ENCODE data around the gene TLL2. TPM values are rescaled to one million over a fixed set of nuclear protein-coding genes. Genes with fewer than 3 reads are reported as not detected.

The TLL2 gene
- total RNA-seq, 2 experiments from 2014 or later = 0.09 to 0.18 TPM

GRCh38 chr10:96410296-96410695 lies 103.4 kb downstream of the TLL2 start:
- CTCF ChIA-PET = interaction anchor here (1.2 kb wide), 1 partner anchor 40 kb away, joined by 5 read pairs; no protein-coding TSS in a partner anchor
- Mint-ChIP-seq H3K36me3 (ENCODE audit: low read depth) (no peaks in the 10 kb centered on the region), H3K27ac (no peak overlapping the region), H3K4me3 (no peak overlapping the region), H3K27me3 (peaks cover 19% of the 10 kb centered on the region), H3K9me3 (no peaks in the 10 kb centered on the region), H3K4me1 (ENCODE audit: low read depth) (no peaks in the 10 kb centered on the region)
- ATAC-seq = no peak
- DNase-seq = no peak
- no peak for TF ChIP-seq CTCF (IDR thresholded peaks at IDR 0.05)
- intact Hi-C loops (cut with micrococcal nuclease) = no loop called here
- POLR2A ChIA-PET = interaction anchor here (1.0 kb wide), 1 partner anchor 15 kb away, joined by 3 read pairs; no protein-coding TSS in a partner anchor

- ATAC-seq (no peak), DNase-seq (no peak)
- CTCF ChIA-PET = interaction anchor here (0.8 to 1.2 kb wide), 2 partner anchors 16 to 32 kb away, joined by 3 to 4 read pairs; no protein-coding TSS in a partner anchor
- no peak for TF ChIP-seq CTCF (IDR thresholded peaks at IDR 0.05)
- Mint-ChIP-seq H3K36me3 (ENCODE audit: low read depth) (no peaks in the 10 kb centered on the region), H3K27ac (no peak overlapping the region), H3K4me3 (no peak overlapping the region), H3K9me3 (no peaks in the 10 kb centered on the region), H3K4me1 (ENCODE audit: low read depth) (no peaks in the 10 kb centered on the region), H3K27me3 (peaks cover 19% of the 10 kb centered on the region)
- intact Hi-C loops (cut with micrococcal nuclease) = no loop called here
- POLR2A ChIA-PET = no interaction called here
Observed at GRCh38 chr10:96408201-96408600, 105.5 kb downstream of the TLL2 start.

GRCh38 chr10:96407560-96408069 lies 106.1 kb downstream of the TLL2 start:
- intact Hi-C loops (cut with micrococcal nuclease) = no loop called here

GRCh38 chr10:96406091-96406490 lies 107.6 kb downstream of the TLL2 start:
- Mint-ChIP-seq H3K27me3 (peaks cover 18% of the 10 kb centered on the region), H3K4me1 (ENCODE audit: low read depth) (no peaks in the 10 kb centered on the region), H3K27ac (no peak overlapping the region), H3K36me3 (ENCODE audit: low read depth) (no peaks in the 10 kb centered on the region), H3K4me3 (no peak overlapping the region), H3K9me3 (no peaks in the 10 kb centered on the region)
- DNase-seq (no peak), ATAC-seq (no peak)
- CTCF ChIA-PET = no interaction called here
- POLR2A ChIA-PET = no interaction called here
- intact Hi-C loops (cut with micrococcal nuclease) = no loop called here
- no peak for TF ChIP-seq CTCF (IDR thresholded peaks at IDR 0.05)

More at GRCh38 chr10:96407560-96408069, 106.1 kb downstream of the TLL2 start:
- TF ChIP-seq CTCF (IDR thresholded peaks at IDR 0.05) = no peak
- POLR2A ChIA-PET = no interaction called here
- peaks cover 16% of the 10 kb centered on the region for H3K27me3 Mint-ChIP-seq
- no peak overlapping the region for H3K27ac Mint-ChIP-seq
- no peaks in the 10 kb centered on the region for H3K4me1 Mint-ChIP-seq (ENCODE audit: low read depth)
- no peaks in the 10 kb centered on the region for H3K36me3 Mint-ChIP-seq (ENCODE audit: low read depth)
- H3K9me3 Mint-ChIP-seq = no peaks in the 10 kb centered on the region
- CTCF ChIA-PET = interaction anchor here (0.8 to 1.2 kb wide), 2 partner anchors 17 to 32 kb away, joined by 3 to 4 read pairs; no protein-coding TSS in a partner anchor
- ATAC-seq (no peak), DNase-seq (no peak)
- H3K4me3 Mint-ChIP-seq = no peak overlapping the region

GRCh38 chr10:96402417-96403305 lies 111.1 kb downstream of the TLL2 start:
- no peak overlapping the region for H3K4me3 Mint-ChIP-seq
- H3K4me1 Mint-ChIP-seq (ENCODE audit: low read depth) = no peaks in the 10 kb centered on the region
- DNase-seq (no peak), ATAC-seq (no peak)
- H3K27ac Mint-ChIP-seq = no peak overlapping the region
- intact Hi-C loops (cut with micrococcal nuclease) = no loop called here
- H3K27me3 Mint-ChIP-seq = peaks cover 26% of the 10 kb centered on the region
- H3K36me3 Mint-ChIP-seq (ENCODE audit: low read depth) = no peaks in the 10 kb centered on the region
- ChIA-PET POLR2A (no interaction called here), CTCF (no interaction called here)
- no peak for TF ChIP-seq CTCF (IDR thresholded peaks at IDR 0.05)
- no peaks in the 10 kb centered on the region for H3K9me3 Mint-ChIP-seq

Measured in activated CD8-positive, alpha-beta T cell treated with anti-CD3 and anti-CD28 coated beads for 36 hours (primary cell).